ENCODE data around the gene TLK1.

The TLK1 gene

GRCh38 chr2:171160119-171160955 is at the start of gene TLK1:
TSS of gene TLK1 (minus strand) at chr2:171160893. CDS start at chr2:171160428, 465 bp downstream.
- DNase-seq = peak in 1 of 2 experiments; percentile 42

GRCh38 chr2:171210216-171210863 is 49.6 kb upstream of the TLK1 start:
- no peak for DNase-seq

GRCh38 chr2:171208657-171209056 is 48.0 kb upstream of the TLK1 start:
- DNase-seq = no peak

GRCh38 chr2:171206422-171207115 is 45.9 kb upstream of the TLK1 start:
- no peak for DNase-seq

GRCh38 chr2:171205551-171205950 is 44.9 kb upstream of the TLK1 start:
- DNase-seq = no peak

- DNase-seq = no peak
Observed at GRCh38 chr2:171201767-171202166, 41.1 kb upstream of the TLK1 start.

- DNase-seq = no peak
Observed at GRCh38 chr2:171201271-171201670, 40.6 kb upstream of the TLK1 start.

GRCh38 chr2:171200469-171200868 is 39.8 kb upstream of the TLK1 start:
- DNase-seq = no peak

- no peak for DNase-seq
Observed at GRCh38 chr2:171191021-171191420, 30.3 kb upstream of the TLK1 start.

GRCh38 chr2:171187819-171188218 is 27.1 kb upstream of the TLK1 start:
- no peak for DNase-seq

GRCh38 chr2:171187177-171187576 is 26.5 kb upstream of the TLK1 start:
- DNase-seq = no peak

- DNase-seq = no peak
Observed at GRCh38 chr2:171185941-171186340, 25.2 kb upstream of the TLK1 start.

GRCh38 chr2:171185165-171185818 is 24.6 kb upstream of the TLK1 start:
- no peak for DNase-seq

- no peak for DNase-seq
Observed at GRCh38 chr2:171181064-171182049, 20.7 kb upstream of the TLK1 start.

GRCh38 chr2:171180229-171180930 is 19.7 kb upstream of the TLK1 start:
- DNase-seq = no peak

GRCh38 chr2:171178993-171179392 is 18.3 kb upstream of the TLK1 start:
- no peak for DNase-seq

GRCh38 chr2:171176516-171176915 is 15.8 kb upstream of the TLK1 start:
- DNase-seq = no peak

GRCh38 chr2:171174075-171174474 is 13.4 kb upstream of the TLK1 start:
- no peak for DNase-seq

GRCh38 chr2:171173087-171173486 is 12.4 kb upstream of the TLK1 start:
- DNase-seq = no peak

- no peak for DNase-seq
Observed at GRCh38 chr2:171171808-171172207, 11.1 kb upstream of the TLK1 start.

- no peak for DNase-seq
Observed at GRCh38 chr2:171169839-171170238, 9.1 kb upstream of the TLK1 start.
